HG03066 (cell line): ENCODE results near the gene CLIC6.
A peak's percentile ranks its signal among the peaks of the same experiment; 100 is the strongest.
"Not testable (repeated sequence)": the region's sequence is repeated elsewhere in the genome, so short reads cannot be mapped to it uniquely, and the experiment has no call there.

Experiments
- ATAC-seq: cut with Tn5 transposase; IDR thresholded peaks from one replicate; pipeline ENCODE4 v1.9.1; 2021; ENCODE audit warnings: low read depth; ENCODE audit not compliant: unreplicated experiment

CLIC6 gene

GRCh38 chr21:34650861-34651431 lies 17.8 kb upstream of the CLIC6 start:
- no peak for ATAC-seq

DNA sequence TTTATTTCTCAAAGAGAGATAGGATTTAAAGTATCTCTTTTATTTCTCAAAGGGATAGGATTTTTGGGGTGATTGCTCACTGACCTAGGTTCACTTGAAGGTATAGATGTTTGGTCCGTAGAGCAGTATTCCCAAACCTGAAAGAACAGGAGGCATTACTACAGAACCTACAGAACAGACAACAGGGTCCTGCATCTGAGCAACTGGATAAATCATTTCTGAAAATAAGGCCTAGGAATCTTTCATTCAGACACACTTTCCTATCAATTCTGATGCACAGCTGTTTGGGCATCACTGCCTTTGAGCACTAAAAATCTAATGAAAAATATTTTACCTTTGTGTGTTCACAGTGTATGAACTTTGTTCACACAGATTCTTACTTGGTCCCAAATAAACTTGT lies 17.2 kb upstream of the CLIC6 start:
- ATAC-seq = no peak

DNA sequence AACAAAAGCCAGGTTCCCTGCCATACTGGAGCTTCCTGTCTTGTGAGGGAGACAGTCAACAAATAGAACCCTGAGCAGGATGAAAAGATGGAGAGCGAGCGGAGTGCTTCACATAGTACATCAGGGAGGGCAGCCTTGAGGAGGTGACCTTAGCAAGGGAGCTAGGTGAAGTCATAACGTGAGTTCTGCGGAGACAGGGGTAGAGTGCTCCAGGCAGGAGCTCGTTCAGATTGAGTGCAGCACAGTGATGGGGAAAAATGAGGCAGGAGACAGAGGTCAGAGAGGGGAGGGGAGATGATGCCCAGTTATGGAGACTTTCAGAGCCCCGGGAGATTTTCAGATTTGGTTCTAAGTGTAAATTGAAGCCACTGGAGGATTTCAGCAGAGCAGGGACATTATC lies 15.3 kb upstream of the CLIC6 start:
- no peak for ATAC-seq

DNA sequence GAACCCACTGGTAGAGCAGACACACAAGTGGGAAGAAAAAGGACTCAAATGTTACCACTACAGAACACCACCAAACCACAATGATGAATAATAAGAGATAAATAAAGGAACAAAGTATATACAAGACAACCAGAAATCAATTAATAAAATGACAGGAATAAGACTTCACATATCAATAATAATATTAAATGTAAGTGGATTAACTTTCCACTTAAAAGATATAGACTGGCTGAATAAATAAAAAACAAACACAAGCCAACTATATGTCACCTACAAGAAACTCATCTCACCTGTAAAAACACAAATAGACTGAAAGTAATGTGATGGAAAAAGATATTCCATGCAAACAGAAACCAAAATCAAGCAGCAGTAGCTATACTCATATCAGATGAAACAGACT lies 6.9 kb upstream of the CLIC6 start:
- no peak for ATAC-seq

DNA sequence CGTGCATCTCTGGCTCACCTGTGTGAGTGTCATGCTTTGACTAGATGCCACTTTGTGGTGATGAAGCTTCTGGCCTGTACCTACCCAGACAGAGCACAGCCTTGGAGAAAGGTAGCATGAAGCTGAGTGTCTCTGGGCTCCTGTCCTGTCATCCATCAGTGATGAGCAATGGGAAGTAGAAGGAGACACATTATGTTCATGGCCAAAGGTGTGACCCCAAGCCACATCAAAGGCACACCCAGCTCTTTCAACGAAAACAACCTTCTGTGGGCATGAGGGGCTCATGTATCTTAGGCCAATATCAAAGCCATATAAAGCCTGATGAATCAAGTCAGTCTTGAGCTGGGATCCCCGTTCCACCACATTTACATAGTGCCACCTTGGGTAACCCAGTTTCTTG lies 1.0 kb upstream of the CLIC6 start:
- no peak for ATAC-seq

DNA sequence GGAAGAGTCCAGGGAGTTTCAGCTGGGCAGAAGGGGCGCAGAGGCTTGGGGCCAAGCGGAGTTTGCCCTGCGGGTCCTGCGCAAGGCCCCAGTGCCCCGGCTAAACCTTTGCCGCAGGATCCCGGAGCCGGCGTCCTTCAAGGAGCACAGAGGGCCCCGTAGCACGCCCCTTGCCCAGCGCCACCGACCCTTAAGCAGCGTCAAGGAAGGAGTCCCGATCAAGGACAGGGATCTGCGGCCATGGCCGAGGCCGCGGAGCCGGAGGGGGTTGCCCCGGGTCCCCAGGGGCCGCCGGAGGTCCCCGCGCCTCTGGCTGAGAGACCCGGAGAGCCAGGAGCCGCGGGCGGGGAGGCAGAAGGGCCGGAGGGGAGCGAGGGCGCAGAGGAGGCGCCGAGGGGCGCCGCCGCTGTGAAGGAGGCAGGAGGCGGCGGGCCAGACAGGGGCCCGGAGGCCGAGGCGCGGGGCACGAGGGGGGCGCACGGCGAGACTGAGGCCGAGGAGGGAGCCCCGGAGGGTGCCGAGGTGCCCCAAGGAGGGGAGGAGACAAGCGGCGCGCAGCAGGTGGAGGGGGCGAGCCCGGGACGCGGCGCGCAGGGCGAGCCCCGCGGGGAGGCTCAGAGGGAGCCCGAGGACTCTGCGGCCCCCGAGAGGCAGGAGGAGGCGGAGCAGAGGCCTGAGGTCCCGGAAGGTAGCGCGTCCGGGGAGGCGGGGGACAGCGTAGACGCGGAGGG lies 520 bp downstream of the CLIC6 start:
- peak; percentile 59 for ATAC-seq

DNA sequence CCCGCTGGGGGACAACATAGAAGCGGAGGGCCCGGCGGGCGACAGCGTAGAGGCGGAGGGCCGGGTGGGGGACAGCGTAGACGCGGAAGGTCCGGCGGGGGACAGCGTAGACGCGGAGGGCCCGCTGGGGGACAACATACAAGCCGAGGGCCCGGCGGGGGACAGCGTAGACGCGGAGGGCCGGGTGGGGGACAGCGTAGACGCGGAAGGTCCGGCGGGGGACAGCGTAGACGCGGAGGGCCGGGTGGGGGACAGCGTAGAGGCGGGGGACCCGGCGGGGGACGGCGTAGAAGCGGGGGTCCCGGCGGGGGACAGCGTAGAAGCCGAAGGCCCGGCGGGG lies 1.1 kb downstream of the CLIC6 start:
- ATAC-seq = not testable (repeated sequence)

GRCh38 chr21:34670220-34670961 lies 1.6 kb downstream of the CLIC6 start:
- no peak for ATAC-seq

DNA sequence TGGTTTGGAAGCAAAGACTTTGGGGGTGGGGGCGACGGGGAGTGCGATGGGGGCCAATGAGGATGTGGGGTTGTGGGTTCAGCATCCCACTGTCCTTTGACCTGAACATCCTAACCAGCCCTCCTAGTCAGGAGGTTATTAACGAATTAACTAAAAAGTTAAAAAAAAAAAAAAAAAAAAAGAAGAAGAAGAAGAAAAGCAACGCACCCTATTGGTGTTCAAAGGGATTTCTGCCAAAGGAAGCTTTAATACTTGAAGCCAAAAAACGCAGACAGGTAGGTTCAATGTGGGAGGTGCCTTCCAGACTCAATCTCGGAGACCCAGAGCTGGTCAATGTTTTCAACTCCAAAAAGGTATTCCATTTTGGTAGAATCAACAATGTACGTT lies 2.2 kb downstream of the CLIC6 start:
- ATAC-seq = no peak

GRCh38 chr21:34671462-34671861 lies 2.7 kb downstream of the CLIC6 start:
- no peak for ATAC-seq

GRCh38 chr21:34671891-34672290 lies 3.1 kb downstream of the CLIC6 start:
- no peak for ATAC-seq

DNA sequence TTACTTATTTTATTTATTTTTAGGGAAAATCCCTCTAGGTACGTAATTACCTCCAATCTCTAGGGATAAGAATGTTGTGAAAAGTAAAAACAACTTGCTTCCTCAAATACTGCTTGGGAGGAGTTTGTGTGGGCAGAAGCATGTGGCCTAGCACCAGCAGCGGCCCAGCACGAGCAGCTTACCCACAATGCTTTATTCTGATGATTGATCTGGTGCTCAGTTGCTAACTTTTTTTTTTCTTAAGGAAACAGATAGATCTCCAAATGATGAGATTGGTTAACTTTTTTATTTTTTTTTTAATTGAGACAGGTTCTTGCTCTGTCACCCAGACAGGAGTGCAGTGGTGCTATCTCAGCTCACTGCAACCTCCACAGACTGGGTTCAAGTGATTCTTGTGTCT lies 4.2 kb downstream of the CLIC6 start:
- no peak for ATAC-seq

GRCh38 chr21:34674468-34674867 lies 5.7 kb downstream of the CLIC6 start:
- ATAC-seq = no peak

DNA sequence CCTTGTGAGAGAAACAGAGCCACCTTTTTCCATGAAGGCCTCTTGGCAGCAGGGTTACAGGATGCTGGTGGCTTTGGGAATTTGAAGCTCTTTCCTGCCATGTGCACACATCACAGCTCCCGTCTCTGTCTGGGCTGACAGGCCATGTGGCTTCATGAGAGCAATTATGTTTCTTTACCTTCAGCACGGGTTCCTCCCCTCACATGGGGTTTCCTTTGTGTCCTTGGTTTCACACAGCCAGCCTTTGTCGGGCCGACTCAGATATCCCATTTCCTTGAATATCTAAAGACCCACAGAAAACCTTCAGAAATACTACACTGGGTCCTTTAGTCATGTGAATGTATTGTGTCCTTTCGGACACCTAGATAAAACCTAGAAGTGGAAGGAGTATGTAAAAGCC lies 7.1 kb downstream of the CLIC6 start:
- no peak for ATAC-seq

- no peak for ATAC-seq
These were observed 10.3 kb downstream of the CLIC6 start for GRCh38 chr21:34679051-34679450.

GRCh38 chr21:34684174-34684876 lies 15.5 kb downstream of the CLIC6 start:
- ATAC-seq = no peak

DNA sequence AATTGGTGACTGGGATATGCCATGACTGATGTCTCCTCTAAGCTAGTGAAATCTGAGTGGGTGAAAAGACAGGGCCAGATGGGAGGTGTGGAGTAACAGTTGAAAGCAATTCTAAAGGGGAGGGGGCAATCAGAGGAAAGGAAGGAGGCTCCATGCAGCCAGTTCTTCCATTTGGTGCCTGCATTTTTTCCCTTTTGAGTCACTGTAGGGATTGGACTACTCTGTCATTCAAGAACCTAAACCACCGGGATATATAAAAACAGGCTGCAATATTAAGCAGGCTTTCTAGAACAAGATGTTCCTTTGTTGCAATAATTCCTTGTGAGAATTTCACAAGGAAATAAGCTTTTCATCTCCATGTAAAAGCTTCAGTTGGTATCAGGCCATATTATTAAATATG lies 18.3 kb downstream of the CLIC6 start:
- ATAC-seq = no peak

- ATAC-seq = no peak
These were observed 19.0 kb downstream of the CLIC6 start for GRCh38 chr21:34687745-34688144.

- no peak for ATAC-seq
These were observed 19.4 kb downstream of the CLIC6 start for GRCh38 chr21:34688145-34688544.

GRCh38 chr21:34688715-34689114 lies 19.9 kb downstream of the CLIC6 start:
- ATAC-seq = no peak

- no peak for ATAC-seq
These were observed 21.4 kb downstream of the CLIC6 start for GRCh38 chr21:34690041-34690792.
